Measurements from ENCODE around the gene FLACC1. TPM values are rescaled to one million over a fixed set of nuclear protein-coding genes. Genes with fewer than 3 reads are reported as not detected.

Gene FLACC1
- total and polyA plus RNA-seq, 9 of the 15 experiments (the other 6 are each of a cell fraction or from before 2014, with no cell fraction given), result 0.07 to 0.68 (median 0.22) TPM; not detected in 2

GRCh38 chr2:201329409-201329808 lies 27.7 kb downstream of the FLACC1 start:
- FAIRE-seq, result no peak
- no TSS peak for BruUV-seq (replicated peaks)
- H3K27ac ChIP-seq (ENCODE audit: extremely low read depth, low read depth, low read length), result no peak overlapping the region

GRCh38 chr2:201327678-201328077 lies 29.5 kb downstream of the FLACC1 start:
- H3K9ac ChIP-seq (ENCODE audit: insufficient read depth in 1 of 2, low read depth in 2 of 2, low read length in 2 of 2), result no peak overlapping the region
- DNase-seq (ENCODE audit: extremely low read depth in 1 of 4, low spot score in 3 of 4) (no peak), FAIRE-seq (no peak), ATAC-seq (no peak)
- CTCF ChIA-PET (ENCODE audit: low intra/inter-chr PET ratio), result no interaction called here
- no peaks in the 10 kb centered on the region for H3K9me3 ChIP-seq (replicated peaks; ENCODE audit: control insufficient read depth, insufficient read depth, low read depth, low read length)
- in situ Hi-C loops (cut with MboI) (no loop called here), intact Hi-C loops (cut with micrococcal nuclease) (no loop called here)
- H4K20me1 ChIP-seq (replicated peaks; ENCODE audit: control insufficient read depth, insufficient read depth, low read length), result no peaks in the 10 kb centered on the region
- no peak overlapping the region for H3K27ac ChIP-seq (ENCODE audit: extremely low read depth, low read depth, low read length)
- no peaks in the 10 kb centered on the region for H3K36me3 ChIP-seq (ENCODE audit: control insufficient read depth, insufficient read depth, low read length)
- no peaks in the 10 kb centered on the region for H3K79me2 ChIP-seq (ENCODE audit: control insufficient read depth, insufficient read depth, low read length)
- WGBS (ENCODE audit: insufficient coverage, low coverage, missing lambda C conversion rate), result 6% methylated on average over 3 of the region's 3 CpGs
- no peak overlapping the region for H2AFZ ChIP-seq (ENCODE audit: low read depth, low read length)
- BruUV-seq (replicated peaks), result no TSS peak
- H3K27me3 ChIP-seq (ENCODE audit: control insufficient read depth in 2 of 2, insufficient read depth in 2 of 2, low read length in 2 of 2), result no peaks in the 10 kb centered on the region
- POLR2A ChIA-PET, result no interaction called here
- H3K4me1 ChIP-seq (replicated peaks in 1 of 2; ENCODE audit: control insufficient read depth in 2 of 2, insufficient read depth in 2 of 2, low read length in 2 of 2), result no peaks in the 10 kb centered on the region
- no peak overlapping the region for H3K4me3 ChIP-seq
- TF ChIP-seq ZNF282 (CRISPR knock-in tag; IDR thresholded peaks at IDR 0.05) (no peak), SRSF1 (IDR thresholded peaks at IDR 0.05; ENCODE audit: low read depth, low read length) (no peak)
- TF ChIP-seq, protein P1, sequence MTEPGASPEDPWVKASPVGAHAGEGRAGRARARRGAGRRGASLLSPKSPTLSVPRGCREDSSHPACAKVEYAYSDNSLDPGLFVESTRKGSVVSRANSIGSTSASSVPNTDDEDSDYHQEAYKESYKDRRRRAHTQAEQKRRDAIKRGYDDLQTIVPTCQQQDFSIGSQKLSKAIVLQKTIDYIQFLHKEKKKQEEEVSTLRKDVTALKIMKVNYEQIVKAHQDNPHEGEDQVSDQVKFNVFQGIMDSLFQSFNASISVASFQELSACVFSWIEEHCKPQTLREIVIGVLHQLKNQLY (CRISPR knock-in tag; conservative IDR thresholded peaks at IDR 0.05), result no peak
- H3K9me1 ChIP-seq (ENCODE audit: control insufficient read depth, insufficient read depth, low read length), result no peaks in the 10 kb centered on the region
- no peak overlapping the region for H3K4me2 ChIP-seq (ENCODE audit: insufficient read depth, low read length)

More at GRCh38 chr2:201329409-201329808, 27.7 kb downstream of the FLACC1 start:
- H3K9me3 ChIP-seq (replicated peaks; ENCODE audit: control insufficient read depth, insufficient read depth, low read depth, low read length), result no peaks in the 10 kb centered on the region
- no peak overlapping the region for H3K4me3 ChIP-seq
- no peaks in the 10 kb centered on the region for H3K4me1 ChIP-seq (replicated peaks in 1 of 2; ENCODE audit: control insufficient read depth in 2 of 2, insufficient read depth in 2 of 2, low read length in 2 of 2)
- no peak overlapping the region for H3K4me2 ChIP-seq (ENCODE audit: insufficient read depth, low read length)
- no peak overlapping the region for H3K9ac ChIP-seq (ENCODE audit: insufficient read depth in 1 of 2, low read depth in 2 of 2, low read length in 2 of 2)
- no peak for ATAC-seq
- H2AFZ ChIP-seq (ENCODE audit: low read depth, low read length), result no peak overlapping the region
- H3K27me3 ChIP-seq (ENCODE audit: control insufficient read depth in 2 of 2, insufficient read depth in 2 of 2, low read length in 2 of 2), result no peaks in the 10 kb centered on the region
- ChIA-PET CTCF (ENCODE audit: low intra/inter-chr PET ratio) (no interaction called here), POLR2A (interaction anchor here (0.6 kb wide), 1 partner anchor 25 kb away, joined by 3 read pairs; no protein-coding TSS in a partner anchor)
- TF ChIP-seq BCOR (IDR thresholded peaks at IDR 0.05) (0 out of 2 replicates have a peak, but pooled peaks have one; percentile 36), ZNF146 (CRISPR knock-in tag; IDR thresholded peaks at IDR 0.05; ENCODE audit: unreplicated experiment) (peak; percentile 66), ZNF12 (CRISPR knock-in tag; IDR thresholded peaks at IDR 0.05) (no peak)
- WGBS (ENCODE audit: insufficient coverage, low coverage, missing lambda C conversion rate), result 0% methylated on average over 1 of the region's 1 CpG
- H3K9me1 ChIP-seq (ENCODE audit: control insufficient read depth, insufficient read depth, low read length), result no peaks in the 10 kb centered on the region
- intact Hi-C loops (cut with micrococcal nuclease) (no loop called here), in situ Hi-C loops (cut with MboI) (no loop called here)
- no peak for DNase-seq (ENCODE audit: extremely low read depth in 1 of 4, low spot score in 3 of 4)
- no peaks in the 10 kb centered on the region for H3K79me2 ChIP-seq (ENCODE audit: control insufficient read depth, insufficient read depth, low read length)
- no peaks in the 10 kb centered on the region for H3K36me3 ChIP-seq (ENCODE audit: control insufficient read depth, insufficient read depth, low read length)
- H4K20me1 ChIP-seq (replicated peaks; ENCODE audit: control insufficient read depth, insufficient read depth, low read length), result no peaks in the 10 kb centered on the region
